GM21737 (cell line): ENCODE results near the gene IQGAP3.

Experiments
- ATAC-seq: cut with Tn5 transposase; IDR thresholded peaks from one replicate; pipeline ENCODE4 v1.9.1; 2021; ENCODE audit warnings: mild to moderate bottlenecking, moderate library complexity; ENCODE audit not compliant: unreplicated experiment

IQGAP3 gene

GRCh38 chr1:156498432-156499193, 73.8 kb downstream of the IQGAP3 start:
- no peak for ATAC-seq

GRCh38 chr1:156497743-156498431, 74.5 kb downstream of the IQGAP3 start:
- ATAC-seq = no peak

DNA sequence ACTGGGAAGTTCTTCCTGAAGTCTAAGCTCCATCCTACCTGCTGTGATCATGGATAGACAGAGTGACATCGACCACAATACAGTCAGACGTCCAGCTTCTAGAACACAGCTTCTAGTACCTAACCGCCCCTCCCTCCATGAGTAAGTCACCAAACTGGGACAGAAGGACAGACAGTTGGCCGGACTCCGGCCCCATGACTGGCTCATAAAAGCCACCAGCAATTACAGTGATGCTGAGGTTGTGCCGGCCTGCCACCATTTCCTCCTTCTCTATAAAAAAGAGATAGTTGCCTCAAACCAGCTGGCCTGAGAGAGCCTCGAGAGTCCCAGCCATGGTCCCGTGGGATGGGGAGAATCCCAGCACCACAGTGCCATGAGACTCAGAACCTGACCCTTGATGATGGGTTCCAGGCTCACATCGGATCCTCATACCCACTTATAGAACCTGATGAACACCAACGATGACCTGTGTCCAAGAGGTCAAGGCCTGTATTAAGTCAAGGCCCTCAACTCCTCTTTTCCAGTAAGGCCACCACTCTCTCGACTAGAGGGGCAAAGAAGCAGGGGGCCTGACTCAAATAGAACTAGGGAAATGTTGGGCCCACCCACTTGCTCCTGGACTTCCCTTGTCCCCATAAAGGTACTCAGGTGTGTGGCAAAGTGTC, 75.2 kb downstream of the IQGAP3 start:
- no peak for ATAC-seq

DNA sequence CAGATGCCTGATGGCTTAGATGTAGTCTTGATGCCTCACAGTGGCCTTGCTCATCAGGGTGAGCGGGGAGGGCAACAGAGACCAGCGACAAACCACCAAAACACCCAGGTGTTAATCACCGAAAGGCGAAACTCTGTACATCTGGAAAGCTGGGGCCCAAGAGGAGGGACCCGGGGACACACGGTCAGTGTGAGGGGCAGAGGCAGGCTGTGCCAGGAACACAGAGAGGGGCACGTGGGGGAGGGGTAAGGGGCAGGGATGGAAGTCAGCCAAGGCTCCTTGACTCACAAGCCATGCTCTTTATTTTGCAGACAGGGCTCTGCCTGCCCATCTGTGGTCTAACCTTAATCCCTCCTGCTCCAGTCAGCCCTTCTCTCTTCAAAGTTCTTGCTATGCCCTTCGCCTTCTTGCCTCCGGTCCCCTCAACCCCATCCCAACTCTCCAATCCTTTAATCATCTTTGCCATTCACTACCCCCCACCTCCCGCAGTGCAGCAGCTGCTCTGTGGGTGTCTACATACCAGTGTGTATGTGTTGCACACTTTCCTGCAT, 76.1 kb downstream of the IQGAP3 start:
- ATAC-seq = no peak

DNA sequence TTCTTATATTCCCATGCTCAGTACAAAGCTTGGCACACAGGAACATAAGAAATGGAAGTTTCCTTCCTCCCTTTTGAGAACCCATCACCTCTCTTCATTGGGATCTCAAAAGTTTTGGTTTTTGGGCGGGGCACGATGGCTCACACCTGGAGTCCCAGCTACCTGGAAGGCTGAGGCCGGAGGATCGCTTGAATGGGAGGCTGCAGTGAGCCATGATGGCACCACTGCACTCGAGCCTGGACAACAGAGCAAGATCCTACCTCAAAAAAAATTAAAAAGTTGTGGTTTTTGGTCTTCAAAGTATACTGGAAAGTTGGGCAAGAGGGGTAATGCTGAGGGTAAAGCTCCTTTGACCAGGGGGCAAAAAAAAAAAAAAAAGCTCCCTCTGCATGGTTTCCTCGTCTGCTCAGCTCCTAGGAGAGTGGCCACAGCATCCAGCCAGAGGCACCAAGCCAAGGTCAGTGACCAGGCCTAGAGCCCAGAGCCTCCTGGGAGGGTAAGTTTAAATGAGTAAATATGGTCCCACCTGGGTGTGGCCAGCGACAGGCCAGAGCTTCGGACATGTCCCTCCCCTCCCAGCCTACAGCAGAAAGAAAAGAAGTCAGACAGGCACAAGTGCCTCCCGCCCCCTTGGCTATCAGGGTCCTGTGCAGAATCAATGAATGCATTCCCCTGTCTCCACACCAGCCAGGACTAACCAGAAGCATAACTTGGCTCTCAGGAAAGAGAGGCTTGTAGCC, 76.8 kb downstream of the IQGAP3 start:
- ATAC-seq = no peak

GRCh38 chr1:156494309-156494895, 78.0 kb downstream of the IQGAP3 start:
- no peak for ATAC-seq

DNA sequence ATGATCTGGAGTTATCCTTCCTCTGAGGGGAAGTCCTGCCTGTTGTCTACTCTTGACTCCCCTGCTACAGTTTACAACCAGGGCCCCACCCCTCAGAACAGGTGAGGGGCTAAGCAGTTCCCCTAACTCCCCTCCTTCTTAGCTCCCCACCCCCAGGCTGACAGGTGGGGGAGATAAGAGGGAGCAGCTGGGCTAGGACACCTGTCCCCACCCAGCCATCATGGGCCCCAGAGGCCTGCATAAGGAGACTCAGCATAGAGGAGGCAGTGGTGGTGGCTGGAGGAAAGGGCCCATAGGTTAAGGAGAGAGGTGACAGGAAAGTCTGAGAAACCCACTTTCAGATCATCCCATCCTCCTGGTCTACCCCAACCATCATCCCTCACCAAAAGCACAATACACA, 78.6 kb downstream of the IQGAP3 start:
- ATAC-seq = no peak

DNA sequence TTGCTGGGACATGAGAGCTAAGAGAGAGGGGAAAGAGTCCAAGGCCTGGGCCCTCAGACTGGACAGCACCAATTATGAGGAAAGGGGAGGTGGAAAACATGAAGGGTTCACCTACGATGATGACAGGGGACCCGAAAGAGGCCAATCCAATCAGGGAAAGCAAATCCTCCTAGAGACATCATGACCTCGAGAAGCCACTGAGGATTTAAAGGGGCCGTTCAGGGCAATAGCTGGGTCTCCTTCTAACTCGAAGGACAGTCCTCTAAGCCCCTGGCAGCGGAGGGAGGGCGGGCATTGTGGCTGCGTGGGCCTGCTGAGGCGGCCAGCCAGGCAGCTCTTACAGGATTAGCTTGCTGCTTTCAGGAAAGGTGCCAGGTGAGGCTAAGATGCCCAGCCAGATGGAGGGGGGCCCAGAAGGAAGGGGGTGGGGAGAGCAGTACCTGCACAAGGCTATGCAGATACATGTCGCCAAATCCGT, 79.2 kb downstream of the IQGAP3 start:
- no peak for ATAC-seq

DNA sequence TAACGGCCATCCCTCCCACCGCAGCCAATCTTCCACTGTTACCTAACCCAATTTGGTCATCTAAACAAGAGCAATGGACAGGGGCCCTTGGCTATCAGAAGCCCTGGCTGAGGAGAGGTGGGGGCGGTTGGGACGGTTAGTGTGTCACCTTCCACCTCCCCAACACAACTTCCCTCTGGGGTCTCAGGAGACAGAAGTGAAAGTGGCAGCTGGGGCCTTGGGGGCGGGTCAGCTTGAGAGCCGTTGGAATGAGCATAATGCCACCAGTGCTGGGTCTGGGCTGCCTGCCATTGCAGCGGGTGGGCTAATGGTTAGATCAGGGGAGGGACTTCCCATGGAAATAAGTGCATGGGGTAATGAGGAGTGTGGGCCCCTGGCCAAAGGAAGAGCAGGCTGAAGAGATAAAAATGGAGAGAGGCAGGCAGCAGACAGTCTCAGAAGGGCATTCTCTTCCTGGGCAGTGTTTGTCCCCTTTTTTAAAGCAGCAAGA, 79.7 kb downstream of the IQGAP3 start:
- ATAC-seq = no peak

DNA sequence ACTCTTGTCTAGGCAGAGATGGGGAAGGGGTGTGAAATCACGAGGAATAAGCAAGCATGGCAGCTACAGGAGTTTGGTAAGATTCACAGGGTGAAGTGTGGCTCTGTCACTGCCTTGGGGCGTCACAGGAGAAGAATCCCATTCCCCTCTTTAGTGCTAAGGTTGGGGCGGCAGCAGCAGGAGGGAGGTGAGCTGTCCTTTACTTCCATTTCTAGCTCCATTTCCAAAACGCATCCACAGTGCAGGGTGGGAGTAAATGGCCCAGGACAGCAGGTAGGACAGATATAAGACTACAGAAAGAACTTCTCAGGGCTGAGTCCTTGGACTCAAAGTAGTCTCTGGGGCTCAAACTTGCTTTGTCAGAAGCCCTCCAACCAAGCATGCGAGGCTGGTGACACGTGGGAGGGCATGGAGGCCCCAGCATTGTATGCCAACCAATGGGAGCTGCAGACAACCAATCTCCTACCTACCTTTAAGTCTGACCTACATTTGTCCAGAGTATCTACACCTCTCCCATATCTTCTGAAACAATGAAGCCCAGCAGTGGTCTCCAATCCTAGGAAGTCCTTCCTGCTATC, 80.3 kb downstream of the IQGAP3 start:
- no peak for ATAC-seq

- ATAC-seq = no peak
Measured at GRCh38 chr1:156491151-156491949, 81.0 kb downstream of the IQGAP3 start.

DNA sequence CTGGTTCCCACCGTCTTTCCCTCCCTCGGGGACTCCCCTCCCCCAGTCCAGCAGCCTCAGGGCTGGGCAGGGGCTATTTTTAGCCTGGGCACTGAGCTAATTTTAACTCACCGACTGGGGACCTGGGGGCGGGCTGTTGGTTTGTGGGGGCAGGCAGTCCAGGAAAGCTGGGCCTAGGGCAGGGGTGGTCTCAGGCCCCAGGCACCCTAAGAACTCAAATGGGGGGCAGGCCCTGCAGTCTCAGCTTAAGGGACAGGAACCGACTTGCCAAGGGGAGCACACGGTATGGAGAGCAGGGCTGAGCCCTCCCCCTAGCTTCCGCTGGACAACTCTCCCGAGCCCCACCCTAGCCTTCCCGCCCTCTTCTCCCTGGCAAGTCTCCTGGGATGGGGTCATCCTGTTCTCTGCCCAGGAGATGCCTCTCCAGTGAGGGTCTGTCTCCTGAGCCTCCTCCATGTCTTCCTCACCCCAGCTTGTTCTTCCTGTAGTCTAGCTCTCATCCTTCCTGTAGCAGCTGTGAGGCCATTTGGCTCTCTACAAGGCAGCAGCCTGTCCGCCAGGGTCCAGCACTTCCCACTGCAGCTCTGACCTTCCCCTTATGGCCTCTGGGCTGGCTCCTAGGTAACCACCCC, 81.8 kb downstream of the IQGAP3 start:
- no peak for ATAC-seq

DNA sequence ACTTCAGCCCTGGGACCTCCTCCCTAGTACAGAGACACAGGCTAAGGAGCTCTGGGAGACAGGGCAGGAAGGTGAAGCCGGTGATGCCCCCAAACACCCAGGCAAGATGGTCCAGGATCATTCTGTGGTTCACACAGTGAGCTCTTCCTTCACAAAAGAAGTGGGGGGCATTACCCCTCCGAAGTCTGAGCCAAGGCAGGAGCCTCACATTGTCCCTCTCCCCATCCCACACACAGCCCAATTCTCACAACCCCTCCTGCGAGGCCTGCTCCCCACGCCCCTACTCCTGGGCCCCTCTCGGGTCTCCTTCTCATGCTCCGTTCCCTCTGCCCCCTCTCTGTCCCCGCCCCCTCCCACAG, 82.5 kb downstream of the IQGAP3 start:
- ATAC-seq = no peak

- ATAC-seq = peak; percentile 25
Measured at GRCh38 chr1:156489166-156489934, 83.0 kb downstream of the IQGAP3 start.

GRCh38 chr1:156488566-156489165, 83.7 kb downstream of the IQGAP3 start:
- peak; percentile 51 for ATAC-seq

DNA sequence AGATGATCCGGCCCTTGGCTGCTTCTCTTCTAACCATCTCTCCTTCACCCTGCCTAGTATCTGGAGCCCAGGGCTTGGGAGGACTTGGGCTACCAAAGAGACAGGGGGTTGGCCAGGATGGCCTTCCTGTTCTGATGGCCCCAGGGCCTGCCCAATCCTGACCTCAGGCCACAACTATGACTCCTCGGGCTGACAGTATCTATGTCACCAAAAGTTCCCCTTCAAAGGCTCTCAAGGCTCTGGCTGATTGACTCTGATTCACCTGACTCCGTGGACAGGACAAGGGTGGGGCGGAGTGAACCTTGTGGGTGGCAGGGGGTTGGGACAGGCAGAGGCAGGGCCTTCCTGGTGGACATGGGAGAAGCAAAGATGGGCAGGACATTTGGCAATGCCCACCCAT, 84.5 kb downstream of the IQGAP3 start:
- no peak for ATAC-seq
